Liver (tissue), 9 donors: ENCODE results near the gene B4GALT1. TPM values are rescaled to one million over a fixed set of nuclear protein-coding genes. Genes with fewer than 3 reads are reported as not detected.

Source experiments
- DNase-seq: peaks from one replicate; pipeline ENCODE4 v3.0.0-alpha.2; 2017; ENCODE audit warnings: low spot score
- H3K27ac ChIP-seq, 2 donors: one replicate each; pipeline ENCODE4 v1.7.0; 2013; ENCODE audit warnings: inconsistent platforms in 2 of 2, low read length in 2 of 2, control low read depth in 1 of 2, low read depth in 1 of 2, mild to moderate bottlenecking in 1 of 2
- H3K27me3 ChIP-seq, 4 donors: one replicate each; pipeline versions ENCODE4 v1.6.1 to v1.7.0; 2013; ENCODE audit warnings: low read length in 3 of 4, inconsistent platforms in 1 of 4, mild to moderate bottlenecking in 1 of 4, moderate library complexity in 1 of 4; ENCODE audit not compliant: control insufficient read depth in 4 of 4, insufficient read depth in 4 of 4
- H3K36me3 ChIP-seq, 4 donors: one replicate each; pipeline versions ENCODE4 v1.6.1 to v1.7.0; 2013; ENCODE audit warnings: low read length in 3 of 4, mild to moderate bottlenecking in 3 of 4, low read depth in 1 of 4, moderate library complexity in 1 of 4; ENCODE audit not compliant: control insufficient read depth in 4 of 4, insufficient read depth in 3 of 4
- H3K4me1 ChIP-seq, 4 donors: one replicate each; pipeline versions ENCODE4 v1.6.1 to v1.7.0; 2013; ENCODE audit warnings: low read length in 3 of 4, mild to moderate bottlenecking in 3 of 4, moderate library complexity in 1 of 4; ENCODE audit not compliant: control insufficient read depth in 4 of 4, insufficient read depth in 4 of 4
- H3K4me3 ChIP-seq, 3 donors: one replicate each; pipeline versions ENCODE4 v1.6.1 to v1.7.0; 2013; ENCODE audit warnings: low read length in 3 of 3, control low read depth in 1 of 3, low read depth in 1 of 3, mild to moderate bottlenecking in 1 of 3
- H3K9ac ChIP-seq, 2 donors: one replicate each; pipeline ENCODE4 v1.7.0; 2013; ENCODE audit warnings: low read length in 2 of 2, mild to moderate bottlenecking in 2 of 2, moderate library complexity in 2 of 2, control low read depth in 1 of 2, low read depth in 1 of 2
- H3K9me3 ChIP-seq, 4 donors: one replicate each; pipeline versions ENCODE4 v1.6.1 to v1.7.0; 2013; ENCODE audit warnings: low read length in 3 of 4; ENCODE audit not compliant: control insufficient read depth in 4 of 4
- ATF3 ChIP-seq: IDR thresholded peaks from 2 replicates; pipeline ENCODE4 v1.6.1; 2016; ENCODE audit warnings: antibody characterized with exemption
- CTCF ChIP-seq: fragments of 150-350 bp; IDR thresholded peaks from 2 replicates; pipeline ENCODE4 v1.5.1; 2017; ENCODE audit warnings: improper control_type of control experiment, low read depth, low read length; ENCODE audit not compliant: missing input control
- EGR1 ChIP-seq, 2 donors: IDR thresholded peaks; 2 replicates each; pipeline ENCODE4 v1.6.1; 2016 to 2018; ENCODE audit warnings: antibody characterized with exemption in 2 of 2, low read depth in 2 of 2
- FOXA1 ChIP-seq: IDR thresholded peaks from 2 replicates; pipeline ENCODE4 v1.6.1; 2016; ENCODE audit warnings: antibody characterized with exemption
- FOXA2 ChIP-seq: IDR thresholded peaks from 2 replicates; pipeline ENCODE4 v1.6.1; 2016; ENCODE audit warnings: antibody characterized with exemption
- GABPA ChIP-seq, 2 donors: IDR thresholded peaks in 1 of 2; conservative IDR thresholded peaks in 1 of 2; 2 replicates each; pipeline ENCODE4 v1.6.1; 2016; ENCODE audit warnings: antibody characterized with exemption in 2 of 2, mild to moderate bottlenecking in 1 of 2, moderate library complexity in 1 of 2
- HNF4A ChIP-seq, 2 donors: conservative IDR thresholded peaks; 2 replicates each; pipeline ENCODE4 v1.6.1; 2016; ENCODE audit warnings: antibody characterized with exemption in 2 of 2, mild to moderate bottlenecking in 2 of 2
- HNF4G ChIP-seq: IDR thresholded peaks from 2 replicates; pipeline ENCODE4 v1.6.1; 2016; ENCODE audit warnings: antibody characterized with exemption
- JUND ChIP-seq, 2 donors: IDR thresholded peaks; 2 replicates each; pipeline ENCODE4 v1.6.1; 2016; ENCODE audit warnings: antibody characterized with exemption in 2 of 2
- MAX ChIP-seq: IDR thresholded peaks from 2 replicates; pipeline ENCODE4 v1.6.1; 2016; ENCODE audit warnings: antibody characterized with exemption
- NR2F2 ChIP-seq: IDR thresholded peaks from 2 replicates; pipeline ENCODE4 v1.6.1; 2016; ENCODE audit warnings: antibody characterized with exemption
- RAD21 ChIP-seq, 2 donors: IDR thresholded peaks; 2 replicates each; pipeline ENCODE4 v1.6.1; 2016; ENCODE audit warnings: antibody characterized with exemption in 2 of 2, mild to moderate bottlenecking in 2 of 2
- REST ChIP-seq: IDR thresholded peaks from 2 replicates; pipeline ENCODE4 v1.6.1; 2016; ENCODE audit warnings: antibody characterized with exemption, mild to moderate bottlenecking
- RXRA ChIP-seq, 2 donors: IDR thresholded peaks; 2 replicates each; pipeline ENCODE4 v1.6.1; 2017 to 2018; ENCODE audit warnings: antibody characterized with exemption in 2 of 2, mild to moderate bottlenecking in 1 of 2
- SP1 ChIP-seq: IDR thresholded peaks from 2 replicates; pipeline ENCODE4 v1.6.1; 2018; ENCODE audit warnings: antibody characterized with exemption, mild to moderate bottlenecking
- TAF1 ChIP-seq: conservative IDR thresholded peaks from 2 replicates; pipeline ENCODE4 v1.6.1; 2016; ENCODE audit warnings: antibody characterized with exemption, mild to moderate bottlenecking
- YY1 ChIP-seq: IDR thresholded peaks from 2 replicates; pipeline ENCODE4 v1.6.1; 2016; ENCODE audit warnings: antibody characterized with exemption, mild to moderate bottlenecking
- ZBTB33 ChIP-seq: IDR thresholded peaks from 2 replicates; pipeline ENCODE4 v1.6.1; 2016; ENCODE audit warnings: antibody characterized with exemption
- WGBS: extraction: QIAGEN DNeasy Blood & Tissue Kit; methylation state at CpG from one replicate; pipeline ENCODE4 v1.1.7; 2013; 5-methylcytosine and 5-hydroxymethylcytosine counted together
- polyA plus RNA-seq, 2 donors: library from polyadenylated mRNA; stranded (reverse) in 1 of 2; unstranded in 1 of 2; fragments of 200-250 nt in 1 of 2; fragments of >200 nt in 1 of 2; fragmentation: Nextera tagmentation in 1 of 2; extraction: Ambion mirVana in 1 of 2; gene quantifications; one replicate each; pipeline versions ENCODE4 v1.2.1 to v1.2.3, GENCODE V29; 2013 to 2015
- total RNA-seq, 2 donors: library from RNA; depleted of rRNA; stranded (reverse); fragments of >200 nt; gene quantifications; one replicate each; pipeline ENCODE4 v1.2.3, GENCODE V29; 2014
- donor health status: healthy.
- donor health status: healthy.
- donor health status: healthy.
- donor health status: healthy.
- donor health status: healthy.

Gene B4GALT1
- total and polyA plus RNA-seq, 4 donors: 25.9 to 59.8 (median 42.7) TPM

- Histone ChIP-seq H3K9me3 (no peaks in the 10 kb centered on the region), H3K27ac (peak overlapping the region; percentile 93 to 97), H3K9ac (peak overlapping the region in 1 of 2 donors; percentile 75), H3K27me3 (no peaks in the 10 kb centered on the region), H3K4me3 (no peak overlapping the region), H3K36me3 (no peaks in the 10 kb centered on the region), H3K4me1 (peaks cover 13 to 39% (median 32%) of the 10 kb centered on the region in 4 donors)
- DNase-seq: no peak
- TF ChIP-seq CTCF: peak; percentile 56
- no peak for TF ChIP-seq NR2F2
- TF ChIP-seq FOXA2: no peak
- TF ChIP-seq RAD21 (IDR thresholded peaks at IDR 0.05): peak; percentile 91 to 93
- peak in 1 of 2 donors; percentile 71 for TF ChIP-seq GABPA (IDR thresholded peaks at IDR 0.05 in 1 of 2, conservative IDR thresholded peaks at IDR 0.05 in 1 of 2)
- no peak for TF ChIP-seq ZBTB33
- peak; percentile 54 to 63 for TF ChIP-seq HNF4A (conservative IDR thresholded peaks at IDR 0.05)
- no peak for TF ChIP-seq HNF4G
- peak in 1 of 2 donors; percentile 59 for TF ChIP-seq JUND (IDR thresholded peaks at IDR 0.05)
- no peak for TF ChIP-seq TAF1
- no peak for TF ChIP-seq FOXA1
- TF ChIP-seq MAX: peak; percentile 95
- peak; percentile 81 for TF ChIP-seq SP1
- no peak for TF ChIP-seq ATF3
- TF ChIP-seq YY1: peak; percentile 94
- TF ChIP-seq EGR1 (IDR thresholded peaks at IDR 0.05; ENCODE audit: low read depth in 2 of 2): peak in 1 of 2 donors; percentile 5
- peak; percentile 25 for TF ChIP-seq REST
- peak; percentile 76 to 82 for TF ChIP-seq RXRA (IDR thresholded peaks at IDR 0.05)
- 36% methylated on average over 11 of the region's 11 CpGs for WGBS
Observed at GRCh38 chr9:33170464-33171415, 3.6 kb upstream of the B4GALT1 start.
